Stomach (tissue), 9 donors: ENCODE data around the gene EPHB1. TPM values are rescaled to one million over a fixed set of nuclear protein-coding genes. Genes with fewer than 3 reads are reported as not detected.

Source experiments
- DNase-seq, 2 donors: peaks; one replicate each; pipeline versions ENCODE4 v3.0.0 to v3.0.0-alpha.2; 2013 to 2019
- H3K27ac ChIP-seq, 5 donors: fragments of 200-600 bp in 4 of 5; sonication (generic) in 4 of 5; one replicate each; pipeline ENCODE4 v1.5.1; 2013 to 2019; ENCODE audit warnings: mild to moderate bottlenecking in 1 of 5, moderate library complexity in 1 of 5
- H3K27me3 ChIP-seq, 3 donors: fragments of 200-600 bp; sonication (generic); one replicate each; pipeline ENCODE4 v1.5.1; 2017 to 2019; ENCODE audit warnings: mixed run types in 1 of 3
- H3K36me3 ChIP-seq, 4 donors: fragments of 200-600 bp; sonication (generic); 1 replicate in 3 of 4; 2 replicates in 1 of 4; pipeline ENCODE4 v1.5.1; 2016 to 2019
- H3K4me1 ChIP-seq, 4 donors: fragments of 200-600 bp; sonication (generic); one replicate each; pipeline ENCODE4 v1.5.1; 2016 to 2019
- H3K4me3 ChIP-seq, 4 donors: fragments of 200-600 bp; sonication (generic) in 3 of 4; one replicate each; pipeline ENCODE4 v1.5.1; 2016 to 2019; ENCODE audit warnings: mild to moderate bottlenecking in 1 of 4
- H3K9me3 ChIP-seq, 4 donors: fragments of 200-600 bp; sonication (generic); one replicate each; pipeline ENCODE4 v1.5.1; 2016 to 2019
- CTCF ChIP-seq, 7 experiments: fragments of 450-650 bp in 4 of 7; fragments of 200-600 bp in 3 of 7; sonication (generic) in 3 of 7; IDR thresholded peaks; one replicate each; pipeline ENCODE4 v1.5.1; 2016 to 2019; ENCODE audit warnings: antibody characterized with exemption in 7 of 7, control low read depth in 2 of 7, mild to moderate bottlenecking in 1 of 7
- EP300 ChIP-seq: sonication (generic); formaldehyde crosslinking; IDR thresholded peaks from one replicate; pipeline ENCODE4 v1.6.1; 2017; ENCODE audit warnings: antibody characterized with exemption
- POLR2A ChIP-seq, 4 donors: fragments of 450-650 bp; IDR thresholded peaks; one replicate each; pipeline ENCODE4 v1.6.1; 2016; ENCODE audit warnings: antibody characterized with exemption in 4 of 4, control low read depth in 2 of 4, mild to moderate bottlenecking in 1 of 4, moderate library complexity in 1 of 4
- POLR2AphosphoS5 ChIP-seq, 3 donors: sonication (generic); formaldehyde crosslinking; IDR thresholded peaks; one replicate each; pipeline ENCODE4 v1.6.1; 2016; ENCODE audit warnings: antibody characterized with exemption in 3 of 3
- WGBS, 5 donors: extraction: QIAGEN DNeasy Blood & Tissue Kit in 3 of 5; methylation state at CpG; one replicate each; pipeline versions ENCODE4 v1.1.5 to v1.1.7; 2013 to 2018; 5-methylcytosine and 5-hydroxymethylcytosine counted together
- intact Hi-C: fragments of 100-400 bp; cut with DNase I; formaldehyde crosslinking; loops from one replicate; pipeline ENCODE4 v1.15.1; 2023; ENCODE audit warnings: low total_unique reads
- polyA plus RNA-seq, 3 donors: library from polyadenylated mRNA; stranded (reverse); fragments of 200-250 nt; gene quantifications; one replicate each; pipeline ENCODE4 v1.2.3, GENCODE V29; 2013
- total RNA-seq, 5 donors: library from RNA; depleted of rRNA; stranded (reverse); fragments of >200 nt; gene quantifications; one replicate each; pipeline versions ENCODE4 v1.1.0 to v1.2.3, GENCODE V29; 2014 to 2016
- donor health status: healthy with polysubstance abuse.
- donor health status: Bipolar disorder and iron deficiency.
- donor health status: healthy.

Gene EPHB1
- total and polyA plus RNA-seq, 8 donors, result 0.13 to 2.3 (median 1.0) TPM; not detected in 4

GRCh38 chr3:135014566-135014965 is 219.5 kb downstream of the EPHB1 start:
- WGBS, 5 donors, result 0 to 63% (median 23%) methylated on average over 1 of the region's 1 CpG; no CpG with 5 or more reads in 1 of the 5 donors
- intact Hi-C loops, result no loop called here
- TF ChIP-seq EP300, result no peak
- no peak for TF ChIP-seq POLR2A (IDR thresholded peaks at IDR 0.05)
- TF ChIP-seq CTCF (IDR thresholded peaks at IDR 0.05), result no peak
- no peak for TF ChIP-seq POLR2AphosphoS5 (IDR thresholded peaks at IDR 0.05)

GRCh38 chr3:135017003-135017893 is 222.2 kb downstream of the EPHB1 start:
- Histone ChIP-seq H3K9me3 (no peaks in the 10 kb centered on the region), H3K27me3 (no peaks in the 10 kb centered on the region), H3K27ac (no peak overlapping the region), H3K36me3 (no peaks in the 10 kb centered on the region), H3K4me1 (no peaks in the 10 kb centered on the region), H3K4me3 (no peak overlapping the region)
- 54 to 65% (median 58%) methylated on average over 9 of the region's 9 CpGs for WGBS, 5 donors
- DNase-seq, result no peak
- intact Hi-C loops, result no loop called here
- TF ChIP-seq EP300, result no peak
- TF ChIP-seq POLR2A (IDR thresholded peaks at IDR 0.05), result no peak
- no peak for TF ChIP-seq POLR2AphosphoS5 (IDR thresholded peaks at IDR 0.05)
- no peak for TF ChIP-seq CTCF (IDR thresholded peaks at IDR 0.05)

More at GRCh38 chr3:135014566-135014965, 219.5 kb downstream of the EPHB1 start:
- Histone ChIP-seq H3K27me3 (no peaks in the 10 kb centered on the region), H3K9me3 (no peaks in the 10 kb centered on the region), H3K4me1 (no peaks in the 10 kb centered on the region), H3K4me3 (no peak overlapping the region), H3K27ac (no peak overlapping the region), H3K36me3 (no peaks in the 10 kb centered on the region)
- no peak for DNase-seq

DNA sequence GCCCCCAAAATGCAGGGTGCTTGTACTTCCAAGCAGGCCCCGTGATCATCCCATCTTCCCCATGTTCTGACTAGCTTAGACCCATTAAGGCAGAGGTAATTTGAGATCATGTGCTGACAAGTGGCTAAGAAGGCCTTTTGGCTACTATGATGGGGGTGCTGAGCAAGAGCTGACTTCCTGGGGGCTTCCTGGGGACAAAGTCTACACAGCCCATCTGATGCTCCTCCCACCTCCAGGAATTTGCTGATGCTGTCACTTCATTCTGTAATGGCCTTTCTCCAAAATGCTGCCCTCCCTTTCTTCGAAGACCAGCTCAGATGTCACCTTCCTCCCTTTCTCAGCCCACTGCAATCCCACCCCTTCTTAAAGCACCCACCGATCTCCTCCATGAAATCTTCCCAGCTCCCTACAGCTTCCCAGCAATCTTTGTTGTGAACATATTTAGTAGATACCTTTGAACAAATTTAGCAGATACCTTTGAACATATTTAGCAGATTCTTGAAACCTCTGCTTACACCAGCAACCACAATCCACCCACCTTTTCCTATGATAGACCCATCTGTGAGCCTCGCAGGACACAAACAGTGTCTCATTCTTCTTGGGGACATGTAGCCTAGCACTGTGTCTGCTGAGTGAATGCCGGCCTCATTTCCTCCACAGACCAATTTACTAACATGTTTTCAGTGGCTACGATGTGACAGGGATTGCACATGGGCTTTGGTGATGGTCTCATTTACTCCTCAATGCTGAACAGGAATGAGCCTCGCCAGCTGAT is 223.3 kb downstream of the EPHB1 start:
- H3K27ac ChIP-seq, result no peak overlapping the region
- no peaks in the 10 kb centered on the region for H3K36me3 ChIP-seq
- no peaks in the 10 kb centered on the region for H3K27me3 ChIP-seq
- H3K4me3 ChIP-seq, result no peak overlapping the region
- H3K9me3 ChIP-seq, result no peaks in the 10 kb centered on the region
- H3K4me1 ChIP-seq, result no peaks in the 10 kb centered on the region
- TF ChIP-seq POLR2AphosphoS5 (IDR thresholded peaks at IDR 0.05) (no peak), EP300 (no peak), CTCF (IDR thresholded peaks at IDR 0.05) (no peak), POLR2A (IDR thresholded peaks at IDR 0.05) (no peak)
- 77 to 88% (median 83%) methylated on average over 7 of the region's 7 CpGs for WGBS, 5 donors
- DNase-seq, result no peak
- intact Hi-C loops, result no loop called here

- 82 to 94% (median 91%) methylated on average over 3 of the region's 3 CpGs for WGBS, 5 donors
These were observed 225.1 kb downstream of the EPHB1 start for GRCh38 chr3:135020181-135020580.

More at GRCh38 chr3:135020181-135020580, 225.1 kb downstream of the EPHB1 start:
- no peak for DNase-seq
- Histone ChIP-seq H3K27ac (no peak overlapping the region), H3K36me3 (no peaks in the 10 kb centered on the region), H3K9me3 (no peaks in the 10 kb centered on the region), H3K4me3 (no peak overlapping the region), H3K4me1 (no peaks in the 10 kb centered on the region), H3K27me3 (no peaks in the 10 kb centered on the region)
- intact Hi-C loops, result no loop called here
- no peak for TF ChIP-seq POLR2AphosphoS5 (IDR thresholded peaks at IDR 0.05)
- no peak for TF ChIP-seq POLR2A (IDR thresholded peaks at IDR 0.05)
- TF ChIP-seq CTCF (IDR thresholded peaks at IDR 0.05), result no peak
- TF ChIP-seq EP300, result no peak
